ENCODE results near the gene ERGIC1.

The ERGIC1 gene

GRCh38 chr5:172878933-172879752 is 45.1 kb downstream of the ERGIC1 start:
- Histone ChIP-seq H3K4me3 (ENCODE audit: low read length) (no peak overlapping the region), H3K4me1 (ENCODE audit: control insufficient read depth, low read depth, low read length) (no peaks in the 10 kb centered on the region), H3K9me3 (ENCODE audit: control insufficient read depth, low read depth, low read length) (no peaks in the 10 kb centered on the region), H3K27me3 (ENCODE audit: control insufficient read depth, insufficient read depth, low read length) (no peaks in the 10 kb centered on the region), H3K27ac (ENCODE audit: low read length) (no peak overlapping the region), H3K9ac (ENCODE audit: low read length) (no peak overlapping the region), H3K36me3 (ENCODE audit: control insufficient read depth, low read depth, low read length) (no peaks in the 10 kb centered on the region)

- H3K27me3 ChIP-seq (ENCODE audit: control insufficient read depth, insufficient read depth, low read length): no peaks in the 10 kb centered on the region
- H3K4me3 ChIP-seq (ENCODE audit: low read length): no peak overlapping the region
- no peak overlapping the region for H3K27ac ChIP-seq (ENCODE audit: low read length)
- no peaks in the 10 kb centered on the region for H3K36me3 ChIP-seq (ENCODE audit: control insufficient read depth, low read depth, low read length)
- no peaks in the 10 kb centered on the region for H3K9me3 ChIP-seq (ENCODE audit: control insufficient read depth, low read depth, low read length)
- H3K4me1 ChIP-seq (ENCODE audit: control insufficient read depth, low read depth, low read length): no peaks in the 10 kb centered on the region
- H3K9ac ChIP-seq (ENCODE audit: low read length): no peak overlapping the region
Measured at GRCh38 chr5:172881691-172882370, 47.8 kb downstream of the ERGIC1 start.

- no peaks in the 10 kb centered on the region for H3K27me3 ChIP-seq (ENCODE audit: control insufficient read depth, insufficient read depth, low read length)
- H3K9ac ChIP-seq (ENCODE audit: low read length): no peak overlapping the region
- no peaks in the 10 kb centered on the region for H3K4me1 ChIP-seq (ENCODE audit: control insufficient read depth, low read depth, low read length)
- H3K9me3 ChIP-seq (ENCODE audit: control insufficient read depth, low read depth, low read length): no peaks in the 10 kb centered on the region
- no peak overlapping the region for H3K4me3 ChIP-seq (ENCODE audit: low read length)
- no peaks in the 10 kb centered on the region for H3K36me3 ChIP-seq (ENCODE audit: control insufficient read depth, low read depth, low read length)
- no peak overlapping the region for H3K27ac ChIP-seq (ENCODE audit: low read length)
Measured at GRCh38 chr5:172883066-172883465, 49.0 kb downstream of the ERGIC1 start.

- Histone ChIP-seq H3K4me1 (ENCODE audit: control insufficient read depth, low read depth, low read length) (no peaks in the 10 kb centered on the region), H3K4me3 (ENCODE audit: low read length) (no peak overlapping the region), H3K9ac (ENCODE audit: low read length) (no peak overlapping the region), H3K9me3 (ENCODE audit: control insufficient read depth, low read depth, low read length) (no peaks in the 10 kb centered on the region), H3K27me3 (ENCODE audit: control insufficient read depth, insufficient read depth, low read length) (no peaks in the 10 kb centered on the region), H3K36me3 (ENCODE audit: control insufficient read depth, low read depth, low read length) (peaks cover 15% of the 10 kb centered on the region), H3K27ac (ENCODE audit: low read length) (no peak overlapping the region)
Measured at GRCh38 chr5:172885597-172886340, 51.7 kb downstream of the ERGIC1 start.

GRCh38 chr5:172886476-172886875 is 52.4 kb downstream of the ERGIC1 start:
- Histone ChIP-seq H3K27ac (ENCODE audit: low read length) (no peak overlapping the region), H3K36me3 (ENCODE audit: control insufficient read depth, low read depth, low read length) (peaks cover 18% of the 10 kb centered on the region), H3K9me3 (ENCODE audit: control insufficient read depth, low read depth, low read length) (no peaks in the 10 kb centered on the region), H3K4me1 (ENCODE audit: control insufficient read depth, low read depth, low read length) (no peaks in the 10 kb centered on the region), H3K4me3 (ENCODE audit: low read length) (no peak overlapping the region), H3K27me3 (ENCODE audit: control insufficient read depth, insufficient read depth, low read length) (no peaks in the 10 kb centered on the region), H3K9ac (ENCODE audit: low read length) (no peak overlapping the region)

GRCh38 chr5:172886974-172887501 is 53.0 kb downstream of the ERGIC1 start:
- Histone ChIP-seq H3K4me3 (ENCODE audit: low read length) (no peak overlapping the region), H3K9ac (ENCODE audit: low read length) (no peak overlapping the region), H3K9me3 (ENCODE audit: control insufficient read depth, low read depth, low read length) (no peaks in the 10 kb centered on the region), H3K27ac (ENCODE audit: low read length) (no peak overlapping the region), H3K36me3 (ENCODE audit: control insufficient read depth, low read depth, low read length) (peaks cover 18% of the 10 kb centered on the region), H3K27me3 (ENCODE audit: control insufficient read depth, insufficient read depth, low read length) (no peaks in the 10 kb centered on the region), H3K4me1 (ENCODE audit: control insufficient read depth, low read depth, low read length) (no peaks in the 10 kb centered on the region)

GRCh38 chr5:172887692-172888091 is 53.6 kb downstream of the ERGIC1 start:
- Histone ChIP-seq H3K27ac (ENCODE audit: low read length) (no peak overlapping the region), H3K27me3 (ENCODE audit: control insufficient read depth, insufficient read depth, low read length) (no peaks in the 10 kb centered on the region), H3K4me3 (ENCODE audit: low read length) (no peak overlapping the region), H3K9me3 (ENCODE audit: control insufficient read depth, low read depth, low read length) (no peaks in the 10 kb centered on the region), H3K36me3 (ENCODE audit: control insufficient read depth, low read depth, low read length) (peaks cover 18% of the 10 kb centered on the region), H3K9ac (ENCODE audit: low read length) (no peak overlapping the region), H3K4me1 (ENCODE audit: control insufficient read depth, low read depth, low read length) (no peaks in the 10 kb centered on the region)

- Histone ChIP-seq H3K9ac (ENCODE audit: low read length) (no peak overlapping the region), H3K27ac (ENCODE audit: low read length) (no peak overlapping the region), H3K4me3 (ENCODE audit: low read length) (no peak overlapping the region), H3K9me3 (ENCODE audit: control insufficient read depth, low read depth, low read length) (no peaks in the 10 kb centered on the region), H3K36me3 (ENCODE audit: control insufficient read depth, low read depth, low read length) (peaks cover 24% of the 10 kb centered on the region), H3K4me1 (ENCODE audit: control insufficient read depth, low read depth, low read length) (no peaks in the 10 kb centered on the region), H3K27me3 (ENCODE audit: control insufficient read depth, insufficient read depth, low read length) (no peaks in the 10 kb centered on the region)
Measured at GRCh38 chr5:172890659-172891058, 56.6 kb downstream of the ERGIC1 start.

GRCh38 chr5:172891716-172892421 is 57.8 kb downstream of the ERGIC1 start:
- no peaks in the 10 kb centered on the region for H3K4me1 ChIP-seq (ENCODE audit: control insufficient read depth, low read depth, low read length)
- no peak overlapping the region for H3K27ac ChIP-seq (ENCODE audit: low read length)
- H3K36me3 ChIP-seq (ENCODE audit: control insufficient read depth, low read depth, low read length): peaks cover 29% of the 10 kb centered on the region
- H3K4me3 ChIP-seq (ENCODE audit: low read length): no peak overlapping the region
- H3K27me3 ChIP-seq (ENCODE audit: control insufficient read depth, insufficient read depth, low read length): no peaks in the 10 kb centered on the region
- no peak overlapping the region for H3K9ac ChIP-seq (ENCODE audit: low read length)
- no peaks in the 10 kb centered on the region for H3K9me3 ChIP-seq (ENCODE audit: control insufficient read depth, low read depth, low read length)

- H3K27me3 ChIP-seq (ENCODE audit: control insufficient read depth, insufficient read depth, low read length): no peaks in the 10 kb centered on the region
- peaks cover 37% of the 10 kb centered on the region for H3K36me3 ChIP-seq (ENCODE audit: control insufficient read depth, low read depth, low read length)
- H3K27ac ChIP-seq (ENCODE audit: low read length): no peak overlapping the region
- H3K4me3 ChIP-seq (ENCODE audit: low read length): no peak overlapping the region
- no peaks in the 10 kb centered on the region for H3K9me3 ChIP-seq (ENCODE audit: control insufficient read depth, low read depth, low read length)
- H3K9ac ChIP-seq (ENCODE audit: low read length): no peak overlapping the region
- no peaks in the 10 kb centered on the region for H3K4me1 ChIP-seq (ENCODE audit: control insufficient read depth, low read depth, low read length)
Measured at GRCh38 chr5:172892713-172893112, 58.7 kb downstream of the ERGIC1 start.
